HG02678 (cell line): Measurements from ENCODE around the gene CRIP2.

Source experiments
- ATAC-seq: cut with Tn5 transposase; IDR thresholded peaks from one replicate; pipeline ENCODE4 v1.9.1; 2021; ENCODE audit warnings: mild to moderate bottlenecking, moderate library complexity; ENCODE audit not compliant: unreplicated experiment

CRIP2 gene

GRCh38 chr14:105442834-105443233 is 31.8 kb upstream of the CRIP2 start:
- ATAC-seq: no peak

GRCh38 chr14:105444859-105445258 is 29.8 kb upstream of the CRIP2 start:
- no peak for ATAC-seq

GRCh38 chr14:105445290-105445689 is 29.3 kb upstream of the CRIP2 start:
- ATAC-seq: no peak

- ATAC-seq: no peak
Observed at GRCh38 chr14:105445901-105446845, 28.4 kb upstream of the CRIP2 start.

- ATAC-seq: no peak
Observed at GRCh38 chr14:105446971-105447370, 27.6 kb upstream of the CRIP2 start.

GRCh38 chr14:105447651-105448640 is 26.7 kb upstream of the CRIP2 start:
- no peak for ATAC-seq

GRCh38 chr14:105448706-105449111 is 25.9 kb upstream of the CRIP2 start:
- no peak for ATAC-seq

- no peak for ATAC-seq
Observed at GRCh38 chr14:105449276-105450122, 25.1 kb upstream of the CRIP2 start.

GRCh38 chr14:105450123-105450505 is 24.5 kb upstream of the CRIP2 start:
- ATAC-seq: no peak

- no peak for ATAC-seq
Observed at GRCh38 chr14:105450864-105451720, 23.5 kb upstream of the CRIP2 start.

GRCh38 chr14:105452963-105453362 is 21.7 kb upstream of the CRIP2 start:
- ATAC-seq: no peak

GRCh38 chr14:105453847-105454246 is 20.8 kb upstream of the CRIP2 start:
- ATAC-seq: no peak

GRCh38 chr14:105455086-105455640 is 19.5 kb upstream of the CRIP2 start:
- no peak for ATAC-seq

GRCh38 chr14:105455766-105456660 is 18.6 kb upstream of the CRIP2 start:
- ATAC-seq: no peak

GRCh38 chr14:105456736-105457617 is 17.6 kb upstream of the CRIP2 start:
- no peak for ATAC-seq

GRCh38 chr14:105458010-105458409 is 16.6 kb upstream of the CRIP2 start:
- ATAC-seq: no peak

GRCh38 chr14:105458571-105458970 is 16.1 kb upstream of the CRIP2 start:
- no peak for ATAC-seq
